Calu3 (cell line): ENCODE data around the gene B4GALT5. TPM values are rescaled to one million over a fixed set of nuclear protein-coding genes. Genes with fewer than 3 reads are reported as not detected.

Experiments used
- BruUV-seq: library from RNA; stranded (reverse); fragments of 400-500 nt; replicated peaks from 2 replicates; lab custom pipeline; 2021; lab: Mats Ljungman, UMichigan
- CTCF ChIA-PET: fragments of 300-600 bp; sonication (Branson Sonifier 250); formaldehyde crosslinking; loops from one replicate; lab custom pipeline; 2022; ENCODE audit warnings: antibody characterized with exemption; lab: Charles Lee
- DNase-seq: peaks from one replicate; pipeline ENCODE4 v3.0.0; 2022
- H3K27ac Mint-ChIP-seq: one replicate; pipeline ENCODE4 v1.8.0; 2022; ENCODE audit warnings: mixed read lengths; ENCODE audit not compliant: unreplicated experiment
- H3K27me3 Mint-ChIP-seq: one replicate; pipeline ENCODE4 v1.8.0; 2022; ENCODE audit warnings: mixed read lengths; ENCODE audit not compliant: unreplicated experiment
- H3K36me3 Mint-ChIP-seq: one replicate; pipeline ENCODE4 v1.8.0; 2022; ENCODE audit warnings: mild to moderate bottlenecking, moderate library complexity, mixed read lengths; ENCODE audit not compliant: insufficient read depth, unreplicated experiment
- H3K4me1 Mint-ChIP-seq: one replicate; pipeline ENCODE4 v1.8.0; 2022; ENCODE audit warnings: mild to moderate bottlenecking, low read depth, mixed read lengths; ENCODE audit not compliant: unreplicated experiment
- H3K4me3 Mint-ChIP-seq: one replicate; pipeline ENCODE4 v1.8.0; 2022; ENCODE audit warnings: mild to moderate bottlenecking, low read depth, moderate library complexity, mixed read lengths; ENCODE audit not compliant: unreplicated experiment
- H3K9me3 Mint-ChIP-seq: one replicate; pipeline ENCODE4 v1.8.0; 2022; ENCODE audit warnings: low read depth, mixed read lengths; ENCODE audit not compliant: unreplicated experiment
- intact Hi-C: fragments of 100-400 bp; cut with micrococcal nuclease; formaldehyde crosslinking; loops from one replicate; pipeline ENCODE4 v1.10.0; 2022; ENCODE audit not compliant: unreplicated experiment
- total RNA-seq: library from RNA; stranded (reverse); gene quantifications from 2 replicates; pipeline ENCODE4 v1.2.3, GENCODE V29; 2022
- TF ChIP-seq, protein P1 (sequence below): fragments of 200-600 bp; IDR thresholded peaks from one replicate; pipeline ENCODE4 v1.8.0; 2022; ENCODE audit warnings: antibody characterized with exemption; ENCODE audit not compliant: unreplicated experiment

The B4GALT5 gene
- total RNA-seq, 1 experiment from 2014 or later: 117 TPM

DNA sequence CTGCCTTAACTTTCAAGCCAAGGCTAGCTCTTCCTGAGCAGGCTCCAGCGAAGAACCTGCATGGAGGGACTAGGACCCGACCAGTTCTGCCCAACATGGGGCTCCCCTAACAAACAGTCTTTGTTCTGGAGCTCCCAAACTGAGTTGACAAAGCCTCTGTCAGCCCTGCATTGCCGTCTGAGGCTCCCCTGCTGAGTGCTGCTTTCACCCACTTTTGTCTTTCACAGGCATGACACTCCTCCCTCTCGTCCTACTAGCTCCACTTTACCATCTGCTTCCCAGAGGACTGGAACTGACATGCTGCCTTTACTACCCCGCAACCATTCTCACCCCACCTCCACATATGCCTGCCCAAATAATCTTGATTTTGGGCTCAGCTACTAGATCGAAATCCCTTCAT is 45.1 kb upstream of the B4GALT5 start:
- Mint-ChIP-seq H3K27me3 (no peaks in the 10 kb centered on the region), H3K36me3 (no peaks in the 10 kb centered on the region), H3K4me3 (no peak overlapping the region), H3K4me1 (peaks cover 19% of the 10 kb centered on the region), H3K9me3 (no peaks in the 10 kb centered on the region), H3K27ac (no peak overlapping the region)
- DNase-seq: no peak
- TF ChIP-seq, protein P1, sequence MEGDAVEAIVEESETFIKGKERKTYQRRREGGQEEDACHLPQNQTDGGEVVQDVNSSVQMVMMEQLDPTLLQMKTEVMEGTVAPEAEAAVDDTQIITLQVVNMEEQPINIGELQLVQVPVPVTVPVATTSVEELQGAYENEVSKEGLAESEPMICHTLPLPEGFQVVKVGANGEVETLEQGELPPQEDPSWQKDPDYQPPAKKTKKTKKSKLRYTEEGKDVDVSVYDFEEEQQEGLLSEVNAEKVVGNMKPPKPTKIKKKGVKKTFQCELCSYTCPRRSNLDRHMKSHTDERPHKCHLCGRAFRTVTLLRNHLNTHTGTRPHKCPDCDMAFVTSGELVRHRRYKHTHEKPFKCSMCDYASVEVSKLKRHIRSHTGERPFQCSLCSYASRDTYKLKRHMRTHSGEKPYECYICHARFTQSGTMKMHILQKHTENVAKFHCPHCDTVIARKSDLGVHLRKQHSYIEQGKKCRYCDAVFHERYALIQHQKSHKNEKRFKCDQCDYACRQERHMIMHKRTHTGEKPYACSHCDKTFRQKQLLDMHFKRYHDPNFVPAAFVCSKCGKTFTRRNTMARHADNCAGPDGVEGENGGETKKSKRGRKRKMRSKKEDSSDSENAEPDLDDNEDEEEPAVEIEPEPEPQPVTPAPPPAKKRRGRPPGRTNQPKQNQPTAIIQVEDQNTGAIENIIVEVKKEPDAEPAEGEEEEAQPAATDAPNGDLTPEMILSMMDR: no peak
- intact Hi-C loops: no loop called here
- no TSS peak for BruUV-seq
- CTCF ChIA-PET: interaction anchor here (0.8 to 1.1 kb wide), 2 partner anchors 15 to 17 kb away, joined by 3 read pairs; no protein-coding TSS in a partner anchor

DNA sequence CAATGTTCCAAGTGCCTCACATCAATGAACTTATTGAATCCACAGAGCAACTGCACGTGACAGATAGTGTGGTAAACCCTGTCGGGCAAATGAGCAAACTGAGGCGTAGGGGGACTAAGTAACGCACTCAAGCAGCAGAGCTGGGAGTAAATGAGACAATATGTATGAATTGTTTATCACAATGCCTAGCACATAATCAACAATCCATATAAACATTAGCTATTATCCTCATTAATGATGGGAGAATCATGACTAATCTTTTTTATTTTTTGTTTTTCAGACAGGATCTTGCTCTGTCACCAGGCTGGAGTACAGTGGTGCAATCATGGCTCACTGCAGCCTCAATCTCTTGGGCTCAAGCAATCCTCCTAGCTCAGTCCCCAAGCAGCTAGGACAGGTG is 43.9 kb upstream of the B4GALT5 start:
- BruUV-seq: no TSS peak
- no peak for DNase-seq
- Mint-ChIP-seq H3K4me1 (peaks cover 10% of the 10 kb centered on the region), H3K4me3 (no peak overlapping the region), H3K9me3 (no peaks in the 10 kb centered on the region), H3K36me3 (no peaks in the 10 kb centered on the region), H3K27ac (no peak overlapping the region), H3K27me3 (no peaks in the 10 kb centered on the region)
- CTCF ChIA-PET: interaction anchor here (0.7 kb wide), 2 partner anchors 17 to 214 kb away, joined by 3 read pairs; no protein-coding TSS in a partner anchor
- intact Hi-C loops: no loop called here
- TF ChIP-seq, protein P1: no peak

DNA sequence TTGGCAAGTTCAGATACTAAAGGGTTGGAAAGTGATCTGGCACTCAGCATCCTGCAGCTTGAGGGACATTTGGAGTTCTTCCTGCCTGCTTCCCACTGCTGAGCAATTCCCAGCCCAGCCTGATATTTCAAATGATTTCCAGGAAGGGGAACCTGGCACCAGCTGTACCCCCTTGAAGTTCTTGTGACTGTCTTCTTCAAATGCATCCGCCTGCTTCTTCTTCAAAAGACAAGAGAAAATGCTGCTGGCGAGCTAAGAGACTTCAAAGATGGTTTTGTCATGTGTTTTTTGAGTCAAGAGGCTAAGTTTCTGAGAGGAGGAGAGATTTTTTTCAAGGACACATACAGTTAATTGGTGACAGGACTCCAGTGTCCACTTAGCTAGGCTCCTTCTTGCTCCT is 42.6 kb upstream of the B4GALT5 start:
- BruUV-seq: no TSS peak
- Mint-ChIP-seq H3K4me3 (no peak overlapping the region), H3K9me3 (no peaks in the 10 kb centered on the region), H3K27ac (no peak overlapping the region), H3K36me3 (no peaks in the 10 kb centered on the region), H3K27me3 (no peaks in the 10 kb centered on the region), H3K4me1 (peaks cover 11% of the 10 kb centered on the region)
- intact Hi-C loops: no loop called here
- no peak for DNase-seq
- TF ChIP-seq, protein P1: no peak
- CTCF ChIA-PET: interaction anchor here (0.8 kb wide), 1 partner anchor 25 kb away, joined by 3 read pairs; no protein-coding TSS in a partner anchor

DNA sequence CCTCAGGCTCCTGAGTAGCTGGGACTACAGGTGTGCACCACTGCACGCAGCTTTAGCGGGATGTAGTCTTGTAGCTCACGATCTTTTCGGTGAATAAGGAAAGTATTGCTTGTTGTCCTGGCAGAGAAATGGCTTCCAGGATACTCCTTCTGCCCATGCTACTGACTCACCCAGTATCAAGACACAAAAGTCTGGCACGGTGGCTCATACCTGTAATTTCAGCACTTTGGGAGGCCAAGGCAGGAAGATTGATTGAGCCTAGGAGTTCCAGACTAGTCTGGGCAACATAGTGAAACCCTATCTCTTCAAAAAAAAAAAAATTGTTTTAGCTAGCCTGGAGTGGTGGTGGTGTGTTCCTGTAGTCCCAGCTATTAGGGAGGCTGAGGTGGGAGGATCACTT is 40.9 kb upstream of the B4GALT5 start:
- CTCF ChIA-PET: interaction anchor here (0.6 to 1.4 kb wide), 2 partner anchors 9 to 21 kb away, joined by 3 to 5 read pairs; no protein-coding TSS in a partner anchor
- Mint-ChIP-seq H3K9me3 (no peaks in the 10 kb centered on the region), H3K4me3 (no peak overlapping the region), H3K27ac (no peak overlapping the region), H3K4me1 (peaks cover 11% of the 10 kb centered on the region), H3K27me3 (no peaks in the 10 kb centered on the region), H3K36me3 (no peaks in the 10 kb centered on the region)
- no peak for DNase-seq
- BruUV-seq: no TSS peak
- TF ChIP-seq, protein P1: no peak
- intact Hi-C loops: no loop called here
